Measurements from ENCODE around the gene GALNT7.
"Not testable (repeated sequence)": the region's sequence is repeated elsewhere in the genome, so short reads cannot be mapped to it uniquely, and the experiment has no call there.

Gene GALNT7

GRCh38 chr4:173176010-173176409 is 7.4 kb downstream of the GALNT7 start:
- DNase-seq (ENCODE audit: extremely low spot score): no peak
- POLR2A ChIA-PET: no interaction called here
- TF ChIP-seq CTCF (IDR thresholded peaks at IDR 0.05; ENCODE audit: control extremely low read depth, extremely low read depth, low read depth, missing control alignments): no peak
- CTCF ChIA-PET: interaction anchor here (1.1 to 2.1 kb wide), 6 partner anchors 11 to 82 kb away, joined by 3 to 8 read pairs (median 6); no protein-coding TSS in a partner anchor

DNA sequence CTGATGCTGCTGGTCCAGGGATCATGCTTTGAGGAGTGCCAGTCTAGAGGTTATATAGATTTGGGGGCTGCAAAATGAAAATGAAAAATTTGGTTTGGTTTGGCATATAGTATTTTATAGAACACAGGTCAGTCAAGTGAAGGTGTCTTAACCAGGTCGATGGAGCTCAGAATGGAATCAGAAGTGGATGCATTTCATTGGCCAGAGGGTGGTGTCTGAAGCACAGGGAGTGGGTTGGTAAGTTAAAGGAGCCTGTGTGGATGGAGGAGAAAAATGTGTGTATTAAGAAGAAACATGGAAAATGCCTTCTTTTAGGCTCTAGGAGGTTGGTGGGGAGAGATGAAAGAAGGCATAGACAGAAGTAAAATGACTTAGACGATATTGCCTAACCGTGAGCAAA is 8.6 kb downstream of the GALNT7 start:
- POLR2A ChIA-PET: no interaction called here
- TF ChIP-seq CTCF (IDR thresholded peaks at IDR 0.05; ENCODE audit: control extremely low read depth, extremely low read depth, low read depth, missing control alignments): no peak
- DNase-seq (ENCODE audit: extremely low spot score): no peak
- CTCF ChIA-PET: interaction anchor here (1.5 to 2.1 kb wide), 5 partner anchors 9 to 80 kb away, joined by 3 to 8 read pairs (median 8); partner anchors contain the start of gene GALNT7

DNA sequence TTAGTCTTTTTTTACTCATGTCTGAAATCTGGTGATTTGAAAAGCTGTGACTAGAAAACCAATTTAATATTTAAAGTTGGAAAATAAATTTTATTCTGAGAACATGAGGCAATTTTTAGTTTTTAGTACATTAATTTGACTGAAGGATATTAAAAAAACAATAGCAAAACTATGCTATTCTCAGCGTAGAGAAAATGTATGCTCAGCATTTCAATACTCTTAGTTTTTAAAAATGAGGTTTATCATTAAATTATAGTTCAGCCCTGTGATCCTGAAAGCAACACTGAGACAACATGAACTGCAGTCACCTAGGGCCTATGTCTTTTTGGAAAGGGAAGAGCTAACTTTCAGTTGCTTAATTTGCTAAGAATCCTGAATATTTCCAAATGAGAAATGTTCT is 9.5 kb downstream of the GALNT7 start:
- TF ChIP-seq CTCF (IDR thresholded peaks at IDR 0.05; ENCODE audit: control extremely low read depth, extremely low read depth, low read depth, missing control alignments): no peak
- DNase-seq (ENCODE audit: extremely low spot score): no peak
- ChIA-PET CTCF (interaction anchor here (0.9 to 2.0 kb wide), 4 partner anchors 8 to 80 kb away, joined by 3 to 7 read pairs (median 3); partner anchors contain the start of gene GALNT7), POLR2A (no interaction called here)

- DNase-seq (ENCODE audit: extremely low spot score): no peak
- ChIA-PET CTCF (interaction anchor here (1.0 to 2.0 kb wide), 3 partner anchors 11 to 76 kb away, joined by 3 to 7 read pairs (median 4); no protein-coding TSS in a partner anchor), POLR2A (no interaction called here)
- TF ChIP-seq CTCF (IDR thresholded peaks at IDR 0.05; ENCODE audit: control extremely low read depth, extremely low read depth, low read depth, missing control alignments): no peak
Measured at GRCh38 chr4:173181848-173182247, 13.2 kb downstream of the GALNT7 start.

DNA sequence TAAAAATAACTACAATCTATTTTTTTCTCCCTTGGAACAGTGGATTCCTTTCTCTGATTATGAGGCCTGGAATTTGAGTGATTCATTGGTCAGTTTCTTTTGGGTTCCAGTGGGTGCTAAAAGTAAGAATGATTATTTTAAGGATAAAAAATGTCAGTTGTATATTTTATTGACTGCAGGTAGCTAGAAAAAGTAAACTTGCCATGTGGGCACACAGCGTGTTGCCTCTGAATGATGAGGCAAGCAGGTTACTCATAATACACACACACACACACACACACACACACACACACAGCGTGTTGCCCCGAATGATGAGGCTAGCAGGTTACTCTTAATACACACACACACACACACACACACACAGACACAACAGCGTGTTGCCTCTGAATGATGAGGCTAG is 13.8 kb downstream of the GALNT7 start:
- POLR2A ChIA-PET: no interaction called here
- CTCF ChIA-PET: interaction anchor here (1.0 to 2.0 kb wide), 3 partner anchors 10 to 15 kb away, joined by 3 to 7 read pairs (median 5); no protein-coding TSS in a partner anchor
- no peak for TF ChIP-seq CTCF (IDR thresholded peaks at IDR 0.05; ENCODE audit: control extremely low read depth, extremely low read depth, low read depth, missing control alignments)
- DNase-seq (ENCODE audit: extremely low spot score): no peak

- CTCF ChIA-PET: interaction anchor here (1.3 to 1.4 kb wide), 2 partner anchors 9 to 13 kb away, joined by 3 to 5 read pairs; no protein-coding TSS in a partner anchor
- DNase-seq (ENCODE audit: extremely low spot score); POLR2A ChIA-PET: not testable (repeated sequence)
Measured at GRCh38 chr4:173183659-173184247, 15.1 kb downstream of the GALNT7 start.

DNA sequence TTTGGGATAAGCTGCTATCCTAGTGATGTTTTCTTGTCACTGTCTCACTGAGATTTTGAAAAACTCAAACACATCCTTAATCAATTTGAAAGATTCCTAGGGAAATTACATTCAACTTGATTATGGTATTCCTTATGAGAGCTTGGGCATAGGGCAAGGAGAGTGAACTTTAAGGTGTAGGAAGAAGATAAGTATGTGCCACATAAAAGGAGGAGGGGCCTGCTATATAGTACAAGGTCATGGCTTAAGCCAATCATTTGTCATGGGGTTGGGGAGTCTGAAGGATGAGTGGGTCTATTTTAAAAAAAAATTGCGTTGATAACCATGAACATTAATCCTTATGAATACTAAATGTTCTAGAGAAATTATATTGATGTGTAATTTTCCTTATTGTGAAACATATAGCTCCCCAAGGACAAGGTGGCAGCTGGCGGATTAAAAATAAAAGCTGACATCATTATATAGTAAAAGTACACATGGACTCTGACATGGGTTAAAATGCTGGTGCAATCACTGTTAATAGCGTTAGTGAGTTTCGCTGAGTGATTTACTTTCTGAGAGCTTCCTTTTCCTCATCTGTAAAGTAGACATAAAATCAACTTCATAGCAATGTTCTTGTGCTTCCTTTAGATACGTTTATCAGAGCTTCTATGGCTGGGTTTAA is 17.4 kb downstream of the GALNT7 start:
- ChIA-PET POLR2A (no interaction called here), CTCF (interaction anchor here (0.6 to 1.9 kb wide), 10 partner anchors 8 to 173 kb away, joined by 3 to 8 read pairs (median 4); no protein-coding TSS in a partner anchor)
- no peak for TF ChIP-seq CTCF (IDR thresholded peaks at IDR 0.05; ENCODE audit: control extremely low read depth, extremely low read depth, low read depth, missing control alignments)
- DNase-seq (ENCODE audit: extremely low spot score): no peak
